Iris pigment epithelial cell (primary cell): ENCODE data around the gene CASP10.
A peak's percentile ranks its signal among the peaks of the same experiment; 100 is the strongest.
"Not testable (repeated sequence)": the region's sequence is repeated elsewhere in the genome, so short reads cannot be mapped to it uniquely, and the experiment has no call there.

Source experiments
- DNase-seq: peaks from one replicate; pipeline ENCODE4 v3.0.0-alpha.2; 2011; ENCODE audit warnings: low read depth

CASP10 gene

DNA sequence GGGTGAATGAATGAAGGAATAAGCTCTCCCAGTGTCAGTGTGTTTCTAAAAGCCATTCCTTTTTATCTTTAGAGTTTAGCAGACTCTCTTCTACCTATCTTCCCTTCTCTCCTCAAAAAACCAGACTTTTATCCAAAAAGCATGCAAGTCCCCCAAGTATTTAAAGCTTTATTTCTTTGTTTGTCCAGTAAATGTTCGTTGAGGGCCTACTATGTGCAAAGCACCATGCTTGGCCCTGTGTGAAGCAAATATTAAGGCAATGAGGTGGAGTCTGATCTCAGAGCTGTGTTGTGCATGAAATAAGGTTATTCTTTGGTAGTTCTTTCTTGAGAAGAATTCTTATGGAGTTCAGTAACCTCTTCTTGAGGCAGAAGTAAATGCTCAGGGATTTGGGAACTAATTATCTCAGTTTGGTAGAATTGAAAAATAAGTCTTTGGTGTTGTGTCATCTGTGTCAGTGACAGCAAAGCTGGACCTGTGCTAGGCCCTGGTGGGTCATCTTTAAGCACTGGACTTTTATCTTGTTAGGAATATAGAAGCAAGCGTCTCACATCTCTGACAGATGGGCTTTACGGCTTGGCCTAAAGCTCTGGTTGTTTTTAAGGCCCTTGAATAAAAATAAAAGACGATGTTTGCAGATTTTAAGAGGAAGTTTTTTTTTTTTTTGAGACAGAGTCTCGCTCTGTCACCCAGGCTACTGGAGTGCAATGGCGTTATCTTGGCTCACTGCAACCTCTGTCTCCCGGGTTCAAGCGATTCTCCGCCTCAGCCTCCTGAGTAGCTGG is 28.1 kb upstream of the CASP10 start:
- no peak for DNase-seq

- no peak for DNase-seq
Measured at GRCh38 chr2:201156036-201156435, 26.9 kb upstream of the CASP10 start.

DNA sequence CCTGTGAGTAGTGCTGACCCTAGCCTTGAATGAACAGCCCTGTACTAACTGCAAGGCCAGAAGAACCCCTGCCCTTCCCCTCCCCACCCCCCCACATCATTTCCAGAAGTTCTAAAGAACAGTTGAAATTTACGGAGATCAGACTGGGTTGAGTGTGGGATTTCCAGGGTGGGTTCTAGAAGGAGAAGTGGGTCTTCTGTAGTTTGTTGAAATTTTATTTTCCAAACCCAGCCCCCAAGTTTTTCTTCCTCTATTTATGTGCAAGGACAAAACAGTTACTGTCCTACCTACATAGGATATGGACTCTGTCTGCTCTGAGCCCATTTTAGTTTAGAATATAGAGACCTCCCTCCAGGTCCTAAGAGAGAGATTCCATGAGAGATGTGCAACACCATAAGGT is 26.3 kb upstream of the CASP10 start:
- no peak for DNase-seq

DNA sequence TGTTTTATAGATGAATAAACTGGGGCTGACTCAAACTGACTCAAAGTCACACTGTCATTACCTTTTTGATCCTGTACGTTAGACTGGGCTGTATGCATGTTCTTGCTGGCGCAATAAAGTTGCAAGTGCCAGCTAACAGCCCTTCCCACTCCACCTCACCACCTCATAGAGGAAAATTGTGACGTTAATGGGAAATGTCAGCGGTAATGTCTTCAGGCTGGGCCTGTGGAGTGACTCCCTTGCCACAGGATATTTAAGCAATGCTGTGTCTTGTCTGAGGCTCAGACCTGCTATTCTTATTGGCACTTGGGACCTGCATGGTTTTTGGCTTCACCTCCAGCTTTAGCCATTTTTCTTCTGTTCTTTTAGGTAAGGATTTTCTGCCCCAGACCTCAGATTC is 25.2 kb upstream of the CASP10 start:
- DNase-seq: no peak

DNA sequence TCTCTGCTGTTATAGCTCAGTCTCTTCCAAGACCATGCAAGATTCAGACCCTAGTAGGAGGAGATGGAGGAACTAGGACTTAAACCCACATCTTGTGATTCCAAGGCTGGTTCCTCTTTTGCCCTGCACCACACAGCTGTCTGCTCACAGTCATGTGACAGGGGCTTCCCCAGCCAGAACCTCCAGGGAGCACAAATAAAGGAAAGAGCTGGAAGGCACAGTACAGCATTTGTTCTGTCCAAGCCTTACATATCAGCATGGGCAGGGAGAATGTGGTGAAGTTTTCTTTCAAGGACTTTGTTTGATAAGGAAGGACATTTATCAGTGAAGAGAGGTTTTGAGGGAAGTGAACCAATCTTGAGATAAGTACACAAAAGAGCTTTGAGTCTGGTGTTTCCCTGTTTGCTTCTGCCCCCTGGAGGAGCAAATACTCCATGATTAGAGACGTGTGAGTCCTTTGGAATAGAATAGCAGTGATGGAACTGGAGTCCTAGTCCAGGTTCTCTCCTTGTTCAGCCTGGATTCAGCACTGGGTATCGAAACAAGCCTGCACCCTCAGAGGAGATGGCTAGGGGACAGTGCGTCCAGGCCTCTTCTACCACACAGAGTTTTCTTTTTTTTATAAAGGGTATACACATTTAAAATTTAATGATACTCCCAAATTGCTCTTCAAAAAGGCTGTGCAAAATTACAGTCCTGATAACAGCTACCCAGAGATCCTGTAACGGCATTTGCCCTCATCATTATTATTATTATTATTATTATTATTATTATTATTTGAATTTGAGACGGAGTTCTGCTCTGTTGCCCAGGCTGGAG is 24.6 kb upstream of the CASP10 start:
- DNase-seq: peak; percentile 79

GRCh38 chr2:201164166-201164565 is 18.8 kb upstream of the CASP10 start:
- DNase-seq: no peak

- DNase-seq: no peak
Measured at GRCh38 chr2:201167546-201167945, 15.4 kb upstream of the CASP10 start.

DNA sequence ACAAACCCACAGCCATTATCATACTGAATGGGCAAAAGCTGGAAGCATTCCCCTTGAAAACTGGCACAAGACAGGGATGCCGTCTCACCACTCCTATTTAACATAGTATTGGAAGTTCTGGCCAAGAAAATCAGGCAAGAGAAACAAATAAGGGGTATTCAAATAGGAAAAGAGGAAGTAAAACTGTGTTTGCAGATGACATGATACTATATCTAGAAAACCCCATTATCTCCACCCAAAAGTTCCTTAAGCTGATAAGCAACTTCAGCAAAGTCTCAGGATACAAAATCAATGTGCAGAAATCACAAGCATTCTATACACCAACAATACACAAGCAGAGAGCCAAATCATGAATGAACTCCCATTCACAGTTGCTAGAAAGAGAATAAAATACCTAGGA is 14.4 kb upstream of the CASP10 start:
- DNase-seq: not testable (repeated sequence)

DNA sequence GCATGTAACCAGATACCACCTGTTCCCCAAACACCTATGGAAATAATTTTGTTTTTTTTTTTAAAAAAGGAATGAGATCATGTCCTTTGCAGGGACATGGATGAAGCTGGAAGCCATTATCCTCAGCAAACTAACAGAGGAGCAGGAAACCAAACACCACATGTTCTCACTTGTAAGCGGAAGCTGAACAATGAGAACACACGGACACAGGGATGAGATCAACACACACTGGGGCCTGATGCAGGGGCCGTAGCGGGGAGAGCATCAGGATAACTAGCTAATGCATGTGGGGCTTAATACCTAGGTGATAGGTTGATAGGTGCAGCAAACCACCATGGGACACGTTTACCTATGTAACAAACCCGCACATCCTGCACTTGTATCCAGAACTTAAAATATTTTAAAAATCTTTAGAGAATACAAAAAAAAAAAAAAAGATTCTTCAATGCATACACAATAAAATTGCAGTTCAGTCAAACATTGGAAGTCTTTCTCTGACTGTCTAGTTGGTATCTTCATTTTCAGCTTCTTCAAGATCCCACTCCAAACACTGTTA is 11.6 kb upstream of the CASP10 start:
- peak; percentile 34 for DNase-seq

DNA sequence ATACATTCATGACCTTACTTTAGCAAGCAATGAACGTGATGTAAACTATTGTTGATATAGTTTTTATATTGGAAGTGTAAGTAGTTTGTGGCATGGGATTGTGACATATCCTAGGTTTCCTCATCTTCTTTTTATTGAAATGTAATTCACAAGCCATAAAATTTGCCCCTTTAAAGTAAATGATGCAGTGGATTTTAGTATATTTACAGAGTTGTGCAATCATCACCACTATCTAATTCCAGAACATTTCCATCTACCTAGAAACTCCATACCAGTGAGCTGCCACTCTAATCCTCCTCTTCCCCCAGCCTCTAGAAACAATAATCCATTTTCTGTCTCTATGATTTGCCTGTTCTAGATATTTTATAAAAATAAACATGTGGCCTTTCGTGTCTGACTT is 10.7 kb upstream of the CASP10 start:
- peak; percentile 31 for DNase-seq

- no peak for DNase-seq
Measured at GRCh38 chr2:201174687-201175086, 8.3 kb upstream of the CASP10 start.

GRCh38 chr2:201176081-201176481 is 6.9 kb upstream of the CASP10 start:
- DNase-seq: no peak

- DNase-seq: no peak
Measured at GRCh38 chr2:201180010-201180409, 2.9 kb upstream of the CASP10 start.

- DNase-seq: no peak
Measured at GRCh38 chr2:201183365-201183727, 405 bp downstream of the CASP10 start.

GRCh38 chr2:201183835-201184234 is 894 bp downstream of the CASP10 start:
- DNase-seq: not testable (repeated sequence)

DNA sequence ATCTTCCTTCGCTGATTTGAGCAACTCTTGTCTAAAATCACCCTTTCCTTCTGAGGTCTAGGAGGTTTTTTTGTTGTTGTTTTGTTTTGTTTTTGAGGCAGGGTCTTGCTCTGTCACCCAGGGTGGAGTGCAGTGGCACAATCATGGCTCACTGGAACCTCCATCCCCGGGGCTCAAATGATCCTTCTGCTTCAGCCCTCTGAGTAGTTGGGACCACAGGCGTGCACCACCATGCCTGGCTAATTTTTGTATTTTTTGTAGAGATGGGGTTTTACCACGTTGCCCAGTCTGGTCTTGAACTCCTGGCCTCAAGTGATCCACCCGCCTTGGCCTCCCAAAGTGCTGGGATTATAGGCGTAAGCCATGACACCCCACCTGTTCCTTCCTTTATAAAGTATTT is 1.3 kb downstream of the CASP10 start:
- not testable (repeated sequence) for DNase-seq

DNA sequence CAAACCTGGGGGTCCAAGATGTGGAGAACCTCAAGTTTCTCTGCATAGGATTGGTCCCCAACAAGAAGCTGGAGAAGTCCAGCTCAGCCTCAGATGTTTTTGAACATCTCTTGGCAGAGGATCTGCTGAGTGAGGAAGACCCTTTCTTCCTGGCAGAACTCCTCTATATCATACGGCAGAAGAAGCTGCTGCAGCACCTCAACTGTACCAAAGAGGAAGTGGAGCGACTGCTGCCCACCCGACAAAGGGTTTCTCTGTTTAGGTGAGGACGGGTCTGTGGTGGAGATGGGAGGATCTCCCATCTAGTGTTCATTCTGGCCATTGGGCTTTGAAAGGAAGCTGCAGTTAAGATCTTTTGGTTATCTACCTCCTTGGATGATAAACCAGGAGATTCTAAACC is 2.9 kb downstream of the CASP10 start:
- no peak for DNase-seq

DNA sequence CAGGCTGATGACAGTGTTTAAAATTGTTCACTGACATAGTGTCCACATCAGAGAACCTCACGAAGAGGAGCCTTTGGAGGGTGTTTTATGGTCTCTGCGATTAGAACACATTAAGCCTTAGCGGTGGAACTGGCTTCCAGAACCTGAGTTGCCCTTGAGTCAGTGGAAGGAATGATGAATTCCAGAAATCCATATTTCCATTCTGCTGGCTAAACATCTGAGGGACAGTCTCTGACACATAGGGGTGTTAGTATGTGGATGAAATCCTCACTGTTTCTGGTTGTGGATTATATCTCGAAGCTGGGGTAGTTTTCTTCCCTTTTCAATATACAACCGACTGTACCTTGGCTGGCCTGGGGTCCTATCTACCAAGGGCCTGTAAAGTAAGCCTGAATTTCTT is 4.0 kb downstream of the CASP10 start:
- DNase-seq: no peak

GRCh38 chr2:201188449-201188848 is 5.5 kb downstream of the CASP10 start:
- no peak for DNase-seq

DNA sequence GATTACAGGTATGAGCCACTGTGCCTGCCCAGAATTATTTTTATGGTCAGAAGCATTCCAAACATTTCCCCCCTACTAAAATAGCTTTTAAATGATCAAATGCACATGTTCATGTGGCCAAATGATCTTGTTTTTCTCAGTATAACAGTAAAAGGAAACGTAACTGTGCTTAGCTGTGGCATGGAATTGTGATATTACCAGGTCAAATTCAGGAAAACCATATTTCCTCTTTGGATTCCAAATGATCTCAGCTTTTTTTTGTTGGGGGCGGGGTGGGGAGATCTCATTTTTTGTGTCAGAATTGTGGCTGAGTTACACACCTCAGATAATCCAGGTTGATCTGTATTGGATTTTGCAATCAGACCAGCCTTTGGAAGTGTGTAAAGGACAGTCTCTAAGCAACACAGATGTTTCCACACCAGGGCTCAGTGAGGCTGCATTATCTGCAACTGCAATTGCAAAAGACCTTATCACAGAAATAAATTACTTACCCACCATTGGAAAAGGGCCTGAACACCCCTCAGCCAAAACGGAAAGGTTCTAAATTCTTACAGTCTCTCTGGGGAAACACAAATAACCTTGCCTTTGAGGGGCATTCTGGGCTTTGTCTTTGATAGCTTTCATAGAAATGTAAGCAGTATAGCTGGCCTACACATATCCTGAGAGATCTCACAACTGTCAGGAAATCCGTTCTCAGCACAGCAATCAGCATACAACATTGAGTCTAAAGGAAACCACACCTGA is 8.4 kb downstream of the CASP10 start:
- peak; percentile 74 for DNase-seq

GRCh38 chr2:201194097-201194496 is 11.2 kb downstream of the CASP10 start:
- no peak for DNase-seq

- DNase-seq: no peak
Measured at GRCh38 chr2:201195331-201195730, 12.4 kb downstream of the CASP10 start.
